H9 (cell line): ENCODE results near the gene TBX15. TPM values are rescaled to one million over a fixed set of nuclear protein-coding genes. Genes with fewer than 3 reads are reported as not detected.

Experiments
- DNase-seq: peaks from one replicate; pipeline ENCODE4 v3.0.0-alpha.2; 2017
- H2AFZ ChIP-seq: one replicate; pipeline ENCODE4 v1.6.1; 2013; ENCODE audit warnings: mild to moderate bottlenecking, low read length, control low read depth, moderate library complexity
- H2AK5ac ChIP-seq: 2 replicates; pipeline ENCODE4 v1.6.1; 2013; ENCODE audit warnings: low read length, control low read depth, mixed read lengths; ENCODE audit not compliant: insufficient read length
- H2BK120ac ChIP-seq: one replicate; pipeline ENCODE4 v1.6.1; 2013; ENCODE audit warnings: low read depth, mild to moderate bottlenecking, low read length, control low read depth, inconsistent platforms; ENCODE audit not compliant: poor library complexity, severe bottlenecking
- H2BK12ac ChIP-seq: 2 replicates; pipeline ENCODE4 v1.6.1; 2013; ENCODE audit warnings: low read length, control low read depth, mixed read lengths, low read depth; ENCODE audit not compliant: insufficient read length
- H2BK15ac ChIP-seq: 2 replicates; pipeline ENCODE4 v1.6.1; 2013; ENCODE audit warnings: low read depth, low read length, control low read depth
- H2BK20ac ChIP-seq: one replicate; pipeline ENCODE4 v1.6.1; 2013; ENCODE audit warnings: low read depth, mild to moderate bottlenecking, low read length, control low read depth, inconsistent platforms; ENCODE audit not compliant: poor library complexity, severe bottlenecking
- H2BK5ac ChIP-seq: 2 replicates; pipeline ENCODE4 v1.6.1; 2013; ENCODE audit warnings: low read length, control low read depth, mixed read lengths; ENCODE audit not compliant: insufficient read length
- H3K14ac ChIP-seq: 2 replicates; pipeline ENCODE4 v1.6.1; 2013; ENCODE audit warnings: low read length, control low read depth; ENCODE audit not compliant: insufficient read depth
- H3K18ac ChIP-seq: 2 replicates; pipeline ENCODE4 v1.6.1; 2013; ENCODE audit warnings: low read depth, mild to moderate bottlenecking, mixed read lengths, low read length, control low read depth; ENCODE audit not compliant: insufficient read length
- H3K23ac ChIP-seq: 2 replicates; pipeline ENCODE4 v1.6.1; 2013; ENCODE audit warnings: low read length, control low read depth, mixed read lengths, low read depth; ENCODE audit not compliant: insufficient read length
- H3K23me2 ChIP-seq: 2 replicates; pipeline ENCODE4 v1.6.1; 2013; ENCODE audit warnings: low read depth, mild to moderate bottlenecking, mixed read lengths, low read length, control low read depth; ENCODE audit not compliant: insufficient read length, poor library complexity, severe bottlenecking
- H3K27ac ChIP-seq: 2 replicates; pipeline ENCODE4 v1.5.1; 2013; ENCODE audit warnings: low read length, control low read depth, mixed read lengths, low read depth; ENCODE audit not compliant: insufficient read length
- H3K27me3 ChIP-seq: 2 replicates; pipeline ENCODE4 v1.6.1; 2013; ENCODE audit warnings: low read length, control low read depth, inconsistent platforms; ENCODE audit not compliant: insufficient read depth
- H3K4ac ChIP-seq: 2 replicates; pipeline ENCODE4 v1.6.1; 2013; ENCODE audit warnings: low read depth, mild to moderate bottlenecking, control low read depth, inconsistent platforms, low read length, moderate library complexity
- H3K4me1 ChIP-seq: 2 replicates; pipeline ENCODE4 v1.6.1; 2013; ENCODE audit warnings: low read length, control low read depth, inconsistent platforms; ENCODE audit not compliant: insufficient read depth
- H3K4me2 ChIP-seq: 2 replicates; pipeline ENCODE4 v1.6.1; 2013; ENCODE audit warnings: low read length, control low read depth, mixed read lengths; ENCODE audit not compliant: insufficient read length, insufficient read depth
- H3K56ac ChIP-seq: 2 replicates; pipeline ENCODE4 v1.6.1; 2013; ENCODE audit warnings: low read depth, mild to moderate bottlenecking, mixed read lengths, low read length, control low read depth; ENCODE audit not compliant: insufficient read length
- H3K79me1 ChIP-seq: 2 replicates; pipeline ENCODE4 v1.6.1; 2013; ENCODE audit warnings: low read depth, mild to moderate bottlenecking, moderate library complexity, low read length, control low read depth, inconsistent platforms; ENCODE audit not compliant: insufficient read depth, poor library complexity, severe bottlenecking
- H3K79me2 ChIP-seq: 2 replicates; pipeline ENCODE4 v1.6.1; 2013; ENCODE audit warnings: low read length, control low read depth, inconsistent platforms; ENCODE audit not compliant: insufficient read depth
- H3K9ac ChIP-seq: 2 replicates; pipeline ENCODE4 v1.6.1; 2013; ENCODE audit warnings: low read length, control low read depth, mixed read lengths; ENCODE audit not compliant: insufficient read length; ENCODE audit errors: extremely low read depth
- H3K9me3 ChIP-seq: one replicate; pipeline ENCODE4 v1.6.1; 2013; ENCODE audit warnings: low read depth, low read length, inconsistent platforms; ENCODE audit not compliant: control insufficient read depth
- H3T11ph ChIP-seq: one replicate; pipeline ENCODE4 v1.6.1; 2013; ENCODE audit warnings: mild to moderate bottlenecking, low read length, control low read depth, inconsistent platforms
- H4K20me1 ChIP-seq: one replicate; pipeline ENCODE4 v1.6.1; 2013; ENCODE audit not compliant: control insufficient read depth, insufficient read length, insufficient read depth
- H4K5ac ChIP-seq: 2 replicates; pipeline ENCODE4 v1.6.1; 2013; ENCODE audit warnings: low read depth, mild to moderate bottlenecking, mixed read lengths, low read length, control low read depth; ENCODE audit not compliant: insufficient read length
- H4K8ac ChIP-seq: replicated peaks from 2 replicates; pipeline ENCODE4 v1.6.1; 2013; ENCODE audit warnings: low read length, control low read depth, mixed read lengths, low read depth; ENCODE audit not compliant: insufficient read length
- H4K91ac ChIP-seq: 2 replicates; pipeline ENCODE4 v1.6.1; 2013; ENCODE audit warnings: low read depth, mild to moderate bottlenecking, moderate library complexity, mixed read lengths, low read length, control low read depth; ENCODE audit not compliant: insufficient read length
- H3K27ac Mint-ChIP-seq, 3 experiments: 2 replicates in 2 of 3; 3 replicates in 1 of 3; pipeline ENCODE4 v1.8.0; 2020 to 2021; ENCODE audit warnings: mixed read lengths in 3 of 3, mild to moderate bottlenecking in 1 of 3, moderate library complexity in 1 of 3
- H3K27me3 Mint-ChIP-seq: 2 replicates; pipeline ENCODE4 v1.8.0; 2021; ENCODE audit warnings: low read depth, mild to moderate bottlenecking, moderate library complexity, mixed read lengths
- H3K36me3 Mint-ChIP-seq, 3 experiments: 2 replicates in 2 of 3; 3 replicates in 1 of 3; pipeline ENCODE4 v1.8.0; 2020 to 2021; ENCODE audit warnings: low read depth in 3 of 3, mixed read lengths in 3 of 3; ENCODE audit not compliant: insufficient read depth in 1 of 3
- H3K4me1 Mint-ChIP-seq, 2 experiments: 2 replicates each; pipeline ENCODE4 v1.8.0; 2020; ENCODE audit warnings: mixed read lengths in 2 of 2
- H3K4me3 Mint-ChIP-seq, 2 experiments: 2 replicates in 1 of 2; 3 replicates in 1 of 2; pipeline ENCODE4 v1.8.0; 2020 to 2021; ENCODE audit warnings: mild to moderate bottlenecking in 2 of 2, mixed read lengths in 2 of 2, moderate library complexity in 1 of 2
- H3K9me3 Mint-ChIP-seq, 2 experiments: 2 replicates in 1 of 2; 3 replicates in 1 of 2; pipeline ENCODE4 v1.8.0; 2020; ENCODE audit warnings: mild to moderate bottlenecking in 2 of 2, mixed read lengths in 2 of 2, moderate library complexity in 1 of 2
- WGBS: extraction: QIAGEN DNeasy Blood & Tissue Kit; methylation state at CpG from one replicate; pipeline ENCODE4 v1.1.7; 2013; ENCODE audit warnings: missing lambda C conversion rate, low lambda C conversion rate, mixed read lengths; ENCODE audit not compliant: insufficient read length; ENCODE audit errors: extremely low coverage; 5-methylcytosine and 5-hydroxymethylcytosine counted together
- total RNA-seq: library from RNA; stranded (reverse); gene quantifications from 2 replicates; pipeline ENCODE4 v1.2.1, GENCODE V29; 2021
- TF ChIP-seq, protein P1 (sequence below): fragments of 200-600 bp; sonication (generic); conservative IDR thresholded peaks from 3 replicates; pipeline ENCODE4 v1.8.0; 2021; ENCODE audit warnings: antibody characterized with exemption, mild to moderate bottlenecking

Gene TBX15
- total RNA-seq, 1 experiment from 2014 or later, result 0.07 TPM

- no peak overlapping the region for H4K91ac ChIP-seq
- no peak overlapping the region for H3K27ac Mint-ChIP-seq
- H3K4ac ChIP-seq, result no peak overlapping the region
- H3K18ac ChIP-seq, result no peak overlapping the region
- no peaks in the 10 kb centered on the region for H3K27me3 ChIP-seq
- no peak overlapping the region for H3K14ac ChIP-seq
- H3K27ac ChIP-seq, result no peak overlapping the region
- no peak overlapping the region for H2AFZ ChIP-seq
- H4K8ac ChIP-seq, result no peak overlapping the region
- H2BK15ac ChIP-seq, result no peak overlapping the region
- H3K79me1 ChIP-seq, result no peaks in the 10 kb centered on the region
- no peak overlapping the region for H3K56ac ChIP-seq
- DNase-seq, result no peak
- H2BK5ac ChIP-seq, result no peak overlapping the region
- H2BK20ac ChIP-seq, result no peak overlapping the region
- H2AK5ac ChIP-seq, result no peak overlapping the region
- peaks cover 0 to 9% of the 10 kb centered on the region in 2 experiments; a peak in 3 of 4 replicates for H3K4me1 Mint-ChIP-seq
- no peak overlapping the region for H3K9ac ChIP-seq
- no peak overlapping the region for H2BK12ac ChIP-seq
- no peak overlapping the region for H3K4me3 Mint-ChIP-seq
- peaks cover 2 to 6% (median 5%) of the 10 kb centered on the region in 3 experiments; a peak in 4 of 7 replicates for H3K36me3 Mint-ChIP-seq
- H3K79me2 ChIP-seq, result no peaks in the 10 kb centered on the region
- H3K23ac ChIP-seq, result no peak overlapping the region
- WGBS, result no CpG with 5 or more reads among the region's 2 CpGs
- TF ChIP-seq, protein P1, sequence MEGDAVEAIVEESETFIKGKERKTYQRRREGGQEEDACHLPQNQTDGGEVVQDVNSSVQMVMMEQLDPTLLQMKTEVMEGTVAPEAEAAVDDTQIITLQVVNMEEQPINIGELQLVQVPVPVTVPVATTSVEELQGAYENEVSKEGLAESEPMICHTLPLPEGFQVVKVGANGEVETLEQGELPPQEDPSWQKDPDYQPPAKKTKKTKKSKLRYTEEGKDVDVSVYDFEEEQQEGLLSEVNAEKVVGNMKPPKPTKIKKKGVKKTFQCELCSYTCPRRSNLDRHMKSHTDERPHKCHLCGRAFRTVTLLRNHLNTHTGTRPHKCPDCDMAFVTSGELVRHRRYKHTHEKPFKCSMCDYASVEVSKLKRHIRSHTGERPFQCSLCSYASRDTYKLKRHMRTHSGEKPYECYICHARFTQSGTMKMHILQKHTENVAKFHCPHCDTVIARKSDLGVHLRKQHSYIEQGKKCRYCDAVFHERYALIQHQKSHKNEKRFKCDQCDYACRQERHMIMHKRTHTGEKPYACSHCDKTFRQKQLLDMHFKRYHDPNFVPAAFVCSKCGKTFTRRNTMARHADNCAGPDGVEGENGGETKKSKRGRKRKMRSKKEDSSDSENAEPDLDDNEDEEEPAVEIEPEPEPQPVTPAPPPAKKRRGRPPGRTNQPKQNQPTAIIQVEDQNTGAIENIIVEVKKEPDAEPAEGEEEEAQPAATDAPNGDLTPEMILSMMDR, result no peak
- peaks cover 10% of the 10 kb centered on the region for H3K27me3 Mint-ChIP-seq
- H4K20me1 ChIP-seq, result no peaks in the 10 kb centered on the region
- H3K23me2 ChIP-seq, result no peaks in the 10 kb centered on the region
- H3K9me3 Mint-ChIP-seq, result peaks cover 4% of the 10 kb centered on the region in 2 experiments; a peak in 2 of 5 replicates
- H4K5ac ChIP-seq, result no peak overlapping the region
- H3K9me3 ChIP-seq, result no peaks in the 10 kb centered on the region
- H3K4me2 ChIP-seq, result no peak overlapping the region
- H3T11ph ChIP-seq, result no peak overlapping the region
- no peaks in the 10 kb centered on the region for H3K4me1 ChIP-seq
- H2BK120ac ChIP-seq, result no peak overlapping the region
These were observed 141.7 kb downstream of the TBX15 start for GRCh38 chr1:118846443-118846842.
